GM13977 (cell line): ENCODE results near the gene DLG2.

Experiments used
- DNase-seq: peaks from one replicate; pipeline ENCODE4 v3.0.0; 2012; ENCODE audit warnings: low spot score
- in situ Hi-C: fragments of 300-500 bp; cut with MboI; formaldehyde crosslinking; loops from one replicate; pipeline ENCODE4 v1.12.0; 2022; ENCODE audit warnings: low sequenced_read_pairs, low pct_unique_long_range_greater_than_20kb, mixed read lengths, inconsistent platforms; ENCODE audit not compliant: unreplicated experiment
- TF ChIP-seq, protein P1 (sequence below): IDR thresholded peaks from 2 replicates; pipeline ENCODE4 v1.5.1; 2012; ENCODE audit warnings: mild to moderate bottlenecking, control low read depth; ENCODE audit not compliant: insufficient read depth; ENCODE audit errors: extremely low read depth, missing control alignments

DLG2 gene

DNA sequence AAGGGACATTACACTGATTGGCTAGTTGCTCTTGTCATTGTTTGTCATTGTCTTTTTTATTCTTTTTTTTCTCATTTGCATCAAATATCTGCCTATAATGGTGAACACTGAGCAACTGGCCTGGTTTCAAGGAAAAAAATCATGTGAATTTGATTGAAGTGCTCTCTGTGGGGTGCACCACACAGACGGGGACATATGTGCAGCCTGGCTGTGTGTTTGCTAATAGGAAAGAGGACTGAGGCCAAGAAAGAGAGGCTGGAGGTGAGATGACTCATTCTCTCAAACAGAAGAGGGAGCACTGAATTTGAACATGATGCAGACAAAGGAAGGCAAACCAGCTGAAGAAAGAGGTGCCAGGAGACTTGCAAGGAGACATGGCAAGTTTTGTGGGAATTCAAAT, 1656.1 kb downstream of the DLG2 start:
- DNase-seq: no peak
- TF ChIP-seq, protein P1, sequence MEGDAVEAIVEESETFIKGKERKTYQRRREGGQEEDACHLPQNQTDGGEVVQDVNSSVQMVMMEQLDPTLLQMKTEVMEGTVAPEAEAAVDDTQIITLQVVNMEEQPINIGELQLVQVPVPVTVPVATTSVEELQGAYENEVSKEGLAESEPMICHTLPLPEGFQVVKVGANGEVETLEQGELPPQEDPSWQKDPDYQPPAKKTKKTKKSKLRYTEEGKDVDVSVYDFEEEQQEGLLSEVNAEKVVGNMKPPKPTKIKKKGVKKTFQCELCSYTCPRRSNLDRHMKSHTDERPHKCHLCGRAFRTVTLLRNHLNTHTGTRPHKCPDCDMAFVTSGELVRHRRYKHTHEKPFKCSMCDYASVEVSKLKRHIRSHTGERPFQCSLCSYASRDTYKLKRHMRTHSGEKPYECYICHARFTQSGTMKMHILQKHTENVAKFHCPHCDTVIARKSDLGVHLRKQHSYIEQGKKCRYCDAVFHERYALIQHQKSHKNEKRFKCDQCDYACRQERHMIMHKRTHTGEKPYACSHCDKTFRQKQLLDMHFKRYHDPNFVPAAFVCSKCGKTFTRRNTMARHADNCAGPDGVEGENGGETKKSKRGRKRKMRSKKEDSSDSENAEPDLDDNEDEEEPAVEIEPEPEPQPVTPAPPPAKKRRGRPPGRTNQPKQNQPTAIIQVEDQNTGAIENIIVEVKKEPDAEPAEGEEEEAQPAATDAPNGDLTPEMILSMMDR: no peak
- in situ Hi-C loops: no loop called here

GRCh38 chr11:83970061-83970671, 1657.0 kb downstream of the DLG2 start:
- no peak for DNase-seq
- in situ Hi-C loops: no loop called here
- TF ChIP-seq, protein P1: no peak

GRCh38 chr11:83957038-83957900, 1669.9 kb downstream of the DLG2 start:
- no peak for DNase-seq
- in situ Hi-C loops: no loop called here
- TF ChIP-seq, protein P1: no peak

DNA sequence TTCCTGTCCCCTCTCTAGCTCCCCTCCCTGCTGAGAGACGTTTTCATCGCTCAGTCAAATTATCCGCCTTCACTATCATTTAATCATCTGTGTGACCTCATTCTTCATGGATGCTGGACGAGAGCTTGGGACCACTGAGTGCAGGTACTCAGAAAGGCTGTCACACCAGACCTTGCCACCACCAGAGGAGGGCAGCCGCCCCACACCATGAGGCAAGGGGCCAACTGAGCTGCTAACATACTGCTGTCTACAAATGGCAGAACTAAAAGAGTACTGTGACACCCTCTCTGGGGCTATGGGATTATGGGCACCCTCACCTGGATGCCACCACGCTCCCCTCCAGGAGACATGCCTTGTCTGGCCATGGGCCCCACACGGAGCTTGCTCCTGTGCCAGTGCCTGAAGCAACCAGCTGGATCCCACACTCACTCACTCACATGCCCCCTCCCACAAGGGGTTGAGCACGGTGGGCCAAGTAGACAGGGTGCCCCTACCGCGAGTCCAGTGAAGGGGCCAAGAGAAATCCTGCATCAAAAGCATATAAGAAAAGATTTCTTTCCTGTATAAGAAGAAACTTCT, 1670.9 kb downstream of the DLG2 start:
- in situ Hi-C loops: no loop called here
- TF ChIP-seq, protein P1: no peak
- DNase-seq: no peak

DNA sequence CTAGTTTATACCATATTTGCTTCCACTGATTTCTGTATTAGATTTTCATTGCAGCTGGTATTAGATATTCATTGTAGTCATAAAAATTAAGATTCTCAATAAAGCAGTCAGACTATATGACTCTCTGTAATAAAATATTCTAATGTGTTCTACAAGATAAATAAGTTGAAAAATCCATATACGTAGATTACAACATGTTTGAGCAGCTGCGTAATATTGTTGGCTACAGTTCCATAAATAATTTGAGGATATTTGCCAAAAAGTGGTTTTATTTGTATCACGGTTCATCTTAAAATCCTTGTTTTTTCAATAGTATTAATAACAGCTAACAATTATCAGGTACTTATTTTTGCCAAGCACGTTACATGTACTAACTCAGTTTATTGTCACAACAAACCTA, 1672.4 kb downstream of the DLG2 start:
- TF ChIP-seq, protein P1: no peak
- in situ Hi-C loops: no loop called here
- DNase-seq: no peak

- TF ChIP-seq, protein P1: no peak
- in situ Hi-C loops: no loop called here
- no peak for DNase-seq
Measured at GRCh38 chr11:83951521-83951920, 1675.6 kb downstream of the DLG2 start.
